Aorta (tissue), 4 donors: ENCODE results near the gene RNASEH2B. TPM values are rescaled to one million over a fixed set of nuclear protein-coding genes. Genes with fewer than 3 reads are reported as not detected.

Source experiments
- polyA plus RNA-seq, 2 donors: library from polyadenylated mRNA; stranded (reverse); fragments of 200-250 nt; gene quantifications; one replicate each; pipeline ENCODE4 v1.2.3, GENCODE V29; 2013
- total RNA-seq, 2 donors: library from RNA; stranded (reverse); fragmentation: NEBNext Ultra II Directional; extraction: Animal tissue kit (Norgen Biotek cat#: 25700); gene quantifications; one replicate each; pipeline ENCODE4 v1.2.1, GENCODE V29; 2021
- donor health status: healthy with polysubstance abuse.
- donor health status: Bipolar disorder and iron deficiency.
- donor health status: DM: no; HTN: no; CAD: no.
- donor health status: DM: yes; HTN: yes; CAD: no.

Gene RNASEH2B
- total and polyA plus RNA-seq, 4 donors = 27.7 to 72.0 (median 41.6) TPM

Other genes with a start within 250 kb of the RNASEH2B start
- gene DLEU7, start 66.1 kb upstream of the RNASEH2B start, total RNA-seq = under 1 TPM; 0.39 to 0.48 TPM
- under 1 TPM in 1 of 2 donors, not detected in 1; 0.50 TPM for gene DLEU7, start 66.1 kb upstream of the RNASEH2B start, polyA plus RNA-seq
- gene C13orf42, start 201.5 kb downstream of the RNASEH2B start, total RNA-seq = not detected
- gene C13orf42, start 201.5 kb downstream of the RNASEH2B start, polyA plus RNA-seq = not detected